HG03103 (cell line): ENCODE measurements around the gene UTF1.

Source experiments
- ATAC-seq: cut with Tn5 transposase; IDR thresholded peaks from one replicate; pipeline ENCODE4 v1.9.1; 2021; ENCODE audit warnings: low read depth; ENCODE audit not compliant: unreplicated experiment

The UTF1 gene

GRCh38 chr10:133242611-133243356 lies 12.8 kb downstream of the UTF1 start:
- ATAC-seq = no peak

- ATAC-seq = no peak
Observed at GRCh38 chr10:133243593-133243992, 13.6 kb downstream of the UTF1 start.

GRCh38 chr10:133245439-133246235 lies 15.6 kb downstream of the UTF1 start:
- no peak for ATAC-seq

GRCh38 chr10:133246236-133246626 lies 16.2 kb downstream of the UTF1 start:
- no peak for ATAC-seq

- ATAC-seq = no peak
Observed at GRCh38 chr10:133247681-133248333, 17.8 kb downstream of the UTF1 start.

- ATAC-seq = no peak
Observed at GRCh38 chr10:133248334-133248715, 18.3 kb downstream of the UTF1 start.

- ATAC-seq = no peak
Observed at GRCh38 chr10:133249094-133249780, 19.2 kb downstream of the UTF1 start.

GRCh38 chr10:133249975-133250754 lies 20.1 kb downstream of the UTF1 start:
- ATAC-seq = no peak

- ATAC-seq = no peak
Observed at GRCh38 chr10:133251388-133252222, 21.6 kb downstream of the UTF1 start.

GRCh38 chr10:133252223-133252552 lies 22.2 kb downstream of the UTF1 start:
- ATAC-seq = no peak

- no peak for ATAC-seq
Observed at GRCh38 chr10:133253361-133253955, 23.4 kb downstream of the UTF1 start.

- ATAC-seq = no peak
Observed at GRCh38 chr10:133254421-133255120, 24.6 kb downstream of the UTF1 start.

GRCh38 chr10:133255323-133255722 lies 25.3 kb downstream of the UTF1 start:
- ATAC-seq = no peak

GRCh38 chr10:133257489-133258065 lies 27.6 kb downstream of the UTF1 start:
- no peak for ATAC-seq

- ATAC-seq = no peak
Observed at GRCh38 chr10:133258066-133258817, 28.2 kb downstream of the UTF1 start.

- ATAC-seq = no peak
Observed at GRCh38 chr10:133258818-133259601, 29.0 kb downstream of the UTF1 start.

GRCh38 chr10:133259602-133259989 lies 29.6 kb downstream of the UTF1 start:
- no peak for ATAC-seq
